ENCODE measurements around the gene NEUROG1. TPM values are rescaled to one million over a fixed set of nuclear protein-coding genes. Genes with fewer than 3 reads are reported as not detected.

Gene NEUROG1
- total RNA-seq, 2 donors from 2014 or later, result not detected

- ATAC-seq (ENCODE audit: insufficient number of reproducible peaks, low FRiP score, low read depth) (no peak), DNase-seq (ENCODE audit: low spot score) (no peak)
- H3K27me3 ChIP-seq (replicated peaks; ENCODE audit: insufficient read depth), result peaks cover 9% of the 10 kb centered on the region
- no peaks in the 10 kb centered on the region for H3K36me3 ChIP-seq
- no peak overlapping the region for H3K27ac ChIP-seq
- H3K4me1 ChIP-seq (ENCODE audit: control insufficient read depth in 1 of 2, low read depth in 2 of 2), result peaks cover 8 to 20% of the 10 kb centered on the region in 2 donors
- no peaks in the 10 kb centered on the region for H3K9me3 ChIP-seq
- H3K4me3 ChIP-seq, result peak overlapping the region; percentile 72
- TF ChIP-seq, protein P1, sequence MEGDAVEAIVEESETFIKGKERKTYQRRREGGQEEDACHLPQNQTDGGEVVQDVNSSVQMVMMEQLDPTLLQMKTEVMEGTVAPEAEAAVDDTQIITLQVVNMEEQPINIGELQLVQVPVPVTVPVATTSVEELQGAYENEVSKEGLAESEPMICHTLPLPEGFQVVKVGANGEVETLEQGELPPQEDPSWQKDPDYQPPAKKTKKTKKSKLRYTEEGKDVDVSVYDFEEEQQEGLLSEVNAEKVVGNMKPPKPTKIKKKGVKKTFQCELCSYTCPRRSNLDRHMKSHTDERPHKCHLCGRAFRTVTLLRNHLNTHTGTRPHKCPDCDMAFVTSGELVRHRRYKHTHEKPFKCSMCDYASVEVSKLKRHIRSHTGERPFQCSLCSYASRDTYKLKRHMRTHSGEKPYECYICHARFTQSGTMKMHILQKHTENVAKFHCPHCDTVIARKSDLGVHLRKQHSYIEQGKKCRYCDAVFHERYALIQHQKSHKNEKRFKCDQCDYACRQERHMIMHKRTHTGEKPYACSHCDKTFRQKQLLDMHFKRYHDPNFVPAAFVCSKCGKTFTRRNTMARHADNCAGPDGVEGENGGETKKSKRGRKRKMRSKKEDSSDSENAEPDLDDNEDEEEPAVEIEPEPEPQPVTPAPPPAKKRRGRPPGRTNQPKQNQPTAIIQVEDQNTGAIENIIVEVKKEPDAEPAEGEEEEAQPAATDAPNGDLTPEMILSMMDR (IDR thresholded peaks at IDR 0.05), result no peak
These were observed 7.3 kb upstream of the NEUROG1 start for GRCh38 chr5:135543001-135543484.

DNA sequence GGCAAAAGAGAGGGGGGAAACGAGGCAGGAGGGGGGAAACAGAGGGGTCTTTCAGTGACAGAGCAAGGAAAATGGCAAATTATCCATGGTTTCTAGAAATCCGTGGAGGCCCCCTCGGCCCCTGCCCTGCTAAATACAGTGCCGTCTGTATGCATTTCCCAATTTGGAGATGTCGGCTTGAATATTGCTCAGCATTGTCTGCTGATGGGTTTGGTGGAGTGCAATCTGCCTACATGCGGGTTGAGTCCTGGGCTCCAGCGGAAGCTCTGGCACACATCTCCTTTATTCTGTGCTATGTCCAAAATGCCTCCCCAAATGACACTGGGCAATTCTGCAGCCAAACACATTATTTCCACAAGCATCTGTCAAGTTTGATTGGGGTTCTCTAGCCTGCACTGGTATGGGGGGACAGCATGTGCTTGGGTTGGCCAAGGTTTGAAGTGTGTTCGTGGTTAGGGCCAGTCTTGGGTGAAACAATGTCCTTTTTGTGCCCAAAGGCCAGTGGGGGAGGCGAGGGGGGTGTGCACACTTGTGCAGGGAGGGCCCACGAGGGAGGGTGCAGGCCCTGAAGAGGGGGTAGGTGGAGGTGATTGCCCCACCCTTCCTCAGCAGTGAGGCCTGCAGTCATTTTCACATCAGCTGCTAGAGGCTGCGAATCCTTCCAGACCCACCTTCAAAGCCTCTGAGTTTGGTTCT, 6.2 kb upstream of the NEUROG1 start:
- no peak for DNase-seq (ENCODE audit: low spot score)
- Histone ChIP-seq H3K36me3 (no peaks in the 10 kb centered on the region), H3K27me3 (replicated peaks; ENCODE audit: insufficient read depth) (peaks cover 15% of the 10 kb centered on the region), H3K4me1 (ENCODE audit: control insufficient read depth in 1 of 2, low read depth in 2 of 2) (peaks cover 8 to 20% of the 10 kb centered on the region in 2 donors), H3K27ac (no peak overlapping the region), H3K9me3 (no peaks in the 10 kb centered on the region), H3K4me3 (no peak overlapping the region)
- TF ChIP-seq, protein P1 (IDR thresholded peaks at IDR 0.05), result no peak
- ATAC-seq (ENCODE audit: insufficient number of reproducible peaks, low FRiP score, low read depth), result no peak

- Histone ChIP-seq H3K9me3 (no peaks in the 10 kb centered on the region), H3K36me3 (no peaks in the 10 kb centered on the region), H3K4me3 (no peak overlapping the region), H3K4me1 (ENCODE audit: control insufficient read depth in 1 of 2, low read depth in 2 of 2) (peaks cover 7 to 31% of the 10 kb centered on the region in 2 donors), H3K27me3 (replicated peaks; ENCODE audit: insufficient read depth) (peaks cover 8% of the 10 kb centered on the region), H3K27ac (no peak overlapping the region)
- no peak for ATAC-seq (ENCODE audit: insufficient number of reproducible peaks, low FRiP score, low read depth)
- TF ChIP-seq, protein P1 (IDR thresholded peaks at IDR 0.05), result no peak
- no peak for DNase-seq (ENCODE audit: low spot score)
These were observed 3.8 kb upstream of the NEUROG1 start for GRCh38 chr5:135539430-135540005.

GRCh38 chr5:135538261-135538660, 2.5 kb upstream of the NEUROG1 start:
- peaks cover 8% of the 10 kb centered on the region for H3K27me3 ChIP-seq (replicated peaks; ENCODE audit: insufficient read depth)
- TF ChIP-seq, protein P1 (IDR thresholded peaks at IDR 0.05), result no peak
- no peak overlapping the region for H3K27ac ChIP-seq
- ATAC-seq (ENCODE audit: insufficient number of reproducible peaks, low FRiP score, low read depth) (no peak), DNase-seq (ENCODE audit: low spot score) (no peak)
- H3K36me3 ChIP-seq, result no peaks in the 10 kb centered on the region
- H3K9me3 ChIP-seq, result no peaks in the 10 kb centered on the region
- no peak overlapping the region for H3K4me3 ChIP-seq
- peaks cover under 1 to 19% of the 10 kb centered on the region in 2 donors for H3K4me1 ChIP-seq (ENCODE audit: control insufficient read depth in 1 of 2, low read depth in 2 of 2)

DNA sequence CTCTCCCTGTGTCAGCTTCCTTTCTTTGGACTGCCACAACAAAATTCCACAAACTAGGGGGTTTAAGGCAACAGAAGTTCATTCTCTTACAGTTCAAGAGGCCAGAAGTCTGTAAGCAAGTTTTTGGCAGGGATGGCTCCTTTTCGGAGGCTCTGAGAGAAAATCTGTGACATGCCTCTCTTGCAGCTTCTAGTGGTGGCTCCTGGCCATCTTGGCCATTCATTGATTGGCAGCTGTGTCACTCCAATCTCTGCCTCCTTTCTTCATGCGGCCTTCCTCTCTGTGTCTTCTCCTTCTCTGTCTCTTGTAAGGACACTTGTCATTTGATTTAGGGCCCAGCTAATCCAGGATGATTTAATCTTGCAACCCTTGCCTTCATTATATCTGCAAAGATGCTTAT, 2.0 kb upstream of the NEUROG1 start:
- no peak for DNase-seq (ENCODE audit: low spot score)
- no peak overlapping the region for H3K27ac ChIP-seq
- TF ChIP-seq, protein P1 (IDR thresholded peaks at IDR 0.05), result no peak
- H3K36me3 ChIP-seq, result no peaks in the 10 kb centered on the region
- H3K4me3 ChIP-seq, result no peak overlapping the region
- ATAC-seq (ENCODE audit: insufficient number of reproducible peaks, low FRiP score, low read depth), result no peak
- H3K4me1 ChIP-seq (ENCODE audit: control insufficient read depth in 1 of 2, low read depth in 2 of 2), result peaks cover 0 to 16% of the 10 kb centered on the region in 2 donors
- no peaks in the 10 kb centered on the region for H3K9me3 ChIP-seq
- H3K27me3 ChIP-seq (replicated peaks; ENCODE audit: insufficient read depth), result peaks cover 8% of the 10 kb centered on the region
